ENCODE results near the gene MINK1.
"Not testable (repeated sequence)": the region's sequence is repeated elsewhere in the genome, so short reads cannot be mapped to it uniquely, and the experiment has no call there.

MINK1 gene

DNA sequence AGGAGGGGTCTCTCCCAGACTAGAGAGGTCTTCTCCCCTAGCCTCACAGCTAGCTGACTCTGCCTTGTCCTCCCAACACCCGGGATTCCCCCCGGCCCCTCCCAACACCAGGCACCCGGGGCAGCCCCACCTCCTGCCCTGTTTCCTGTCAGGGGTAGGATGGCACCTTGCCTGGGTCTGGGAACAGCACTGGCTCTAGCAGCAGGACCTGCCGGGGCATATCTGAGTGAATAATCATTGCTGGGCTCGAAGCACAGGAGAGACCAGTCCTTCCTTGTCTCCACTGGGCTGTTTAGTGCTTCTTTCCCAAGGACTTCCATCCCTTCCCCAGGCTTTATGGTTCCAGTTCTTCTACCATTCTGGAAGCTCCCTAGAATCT lies 25.7 kb downstream of the MINK1 start:
- H3K36me3 ChIP-seq (ENCODE audit: control insufficient read depth, insufficient read depth, low read length) = peaks cover 22% of the 10 kb centered on the region
- peaks cover 47% of the 10 kb centered on the region for H3K4me1 ChIP-seq (ENCODE audit: control insufficient read depth, insufficient read depth, low read length, poor library complexity, severe bottlenecking)
- H3K27ac ChIP-seq (ENCODE audit: low read depth, low read length, severe bottlenecking) = peak overlapping the region; percentile 86
- no peaks in the 10 kb centered on the region for H3K9me3 ChIP-seq (ENCODE audit: control insufficient read depth, low read length)
- WGBS, 2 experiments (ENCODE audit: insufficient coverage in 2 of 2) = 23 to 24% methylated on average over 4 to 5 of the region's 5 CpGs
- H3K4me3 ChIP-seq (ENCODE audit: extremely low read depth, insufficient read depth, low read length, poor library complexity, severe bottlenecking) = no peak overlapping the region

DNA sequence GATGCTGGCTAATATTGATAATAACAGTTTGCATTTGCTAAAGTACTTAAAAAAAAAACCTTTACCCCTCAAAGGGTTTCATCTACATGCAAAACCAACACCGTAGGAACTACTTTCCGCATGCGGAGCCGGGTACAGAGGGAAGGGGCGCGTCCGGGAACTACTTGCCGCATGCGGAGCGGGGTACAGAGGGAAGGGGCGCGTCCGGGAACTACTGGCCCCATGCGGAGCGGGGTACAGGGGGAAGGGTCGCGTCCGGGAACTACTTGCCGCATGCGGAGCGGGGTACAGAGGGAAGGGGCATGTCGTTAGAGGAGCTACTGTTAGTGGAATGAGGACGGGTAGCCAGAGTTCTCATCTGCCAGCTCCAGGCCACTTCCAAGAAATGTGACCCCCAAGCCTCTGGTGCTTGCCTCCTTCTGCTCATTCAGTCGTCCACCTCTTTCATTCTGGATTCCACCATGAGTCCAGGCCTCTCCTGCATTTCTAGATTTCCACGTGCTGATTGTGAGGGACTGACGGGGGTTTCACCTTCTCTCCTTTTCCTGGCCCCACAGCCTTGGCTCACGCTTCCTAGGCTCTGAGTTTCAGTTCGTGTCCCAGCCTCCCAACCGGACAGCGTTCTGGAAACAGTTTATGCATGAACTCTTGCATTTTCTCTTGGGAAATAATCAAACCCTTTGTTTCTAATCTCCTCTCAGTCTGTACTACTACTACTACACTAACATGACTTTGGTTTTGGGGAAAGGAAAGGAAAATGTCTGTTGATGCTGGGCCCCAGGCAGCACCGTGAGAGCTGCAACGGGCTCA lies 26.9 kb downstream of the MINK1 start:
- Histone ChIP-seq H3K9me3 (ENCODE audit: control insufficient read depth, low read length) (no peaks in the 10 kb centered on the region), H3K27ac (ENCODE audit: low read depth, low read length, severe bottlenecking) (no peak overlapping the region)
- WGBS, 2 experiments (ENCODE audit: insufficient coverage in 2 of 2) = 76 to 90% methylated on average over 24 to 29 of the region's 32 CpGs

GRCh38 chr17:4860651-4861050 lies 27.5 kb downstream of the MINK1 start:
- H3K4me1 ChIP-seq (ENCODE audit: control insufficient read depth, insufficient read depth, low read length, poor library complexity, severe bottlenecking) = peaks cover 37% of the 10 kb centered on the region
- no peak overlapping the region for H3K27ac ChIP-seq (ENCODE audit: low read depth, low read length, severe bottlenecking)
- peaks cover 22% of the 10 kb centered on the region for H3K36me3 ChIP-seq (ENCODE audit: control insufficient read depth, insufficient read depth, low read length)
- 93 to 94% methylated on average over 9 of the region's 9 CpGs for WGBS, 2 experiments (ENCODE audit: insufficient coverage in 2 of 2)
- no peak overlapping the region for H3K4me3 ChIP-seq (ENCODE audit: extremely low read depth, insufficient read depth, low read length, poor library complexity, severe bottlenecking)
- no peaks in the 10 kb centered on the region for H3K9me3 ChIP-seq (ENCODE audit: control insufficient read depth, low read length)

More for the DNA sequence above, 26.9 kb downstream of the MINK1 start:
- Histone ChIP-seq H3K36me3 (ENCODE audit: control insufficient read depth, insufficient read depth, low read length) (peaks cover 22% of the 10 kb centered on the region), H3K4me3 (ENCODE audit: extremely low read depth, insufficient read depth, low read length, poor library complexity, severe bottlenecking) (no peak overlapping the region), H3K4me1 (ENCODE audit: control insufficient read depth, insufficient read depth, low read length, poor library complexity, severe bottlenecking) (peaks cover 37% of the 10 kb centered on the region)

DNA sequence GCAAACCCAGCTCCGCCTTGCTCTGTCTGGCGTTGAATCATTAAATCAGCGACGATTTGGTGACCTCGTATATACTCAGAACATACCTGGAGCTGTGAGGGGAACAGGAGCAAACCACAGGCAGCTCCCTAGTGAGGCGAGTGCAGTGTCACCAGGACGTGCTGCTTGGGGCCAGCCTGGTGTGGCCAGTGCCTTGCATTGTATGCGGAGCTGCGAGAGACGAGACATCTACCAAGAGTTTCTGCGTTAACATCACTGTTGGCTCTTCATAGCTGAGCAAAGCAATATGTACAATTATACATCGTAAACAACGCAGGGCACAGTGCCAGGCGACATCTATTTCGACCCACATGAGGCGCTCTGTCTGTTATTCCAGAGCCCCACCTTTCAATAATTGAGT lies 27.9 kb downstream of the MINK1 start:
- 94 to 98% methylated on average over 16 of the region's 16 CpGs for WGBS, 2 experiments (ENCODE audit: insufficient coverage in 2 of 2)
- Histone ChIP-seq H3K27ac (ENCODE audit: low read depth, low read length, severe bottlenecking) (no peak overlapping the region), H3K4me3 (ENCODE audit: extremely low read depth, insufficient read depth, low read length, poor library complexity, severe bottlenecking) (no peak overlapping the region), H3K4me1 (ENCODE audit: control insufficient read depth, insufficient read depth, low read length, poor library complexity, severe bottlenecking) (peaks cover 33% of the 10 kb centered on the region), H3K36me3 (ENCODE audit: control insufficient read depth, insufficient read depth, low read length) (peaks cover 22% of the 10 kb centered on the region), H3K9me3 (ENCODE audit: control insufficient read depth, low read length) (no peaks in the 10 kb centered on the region)

DNA sequence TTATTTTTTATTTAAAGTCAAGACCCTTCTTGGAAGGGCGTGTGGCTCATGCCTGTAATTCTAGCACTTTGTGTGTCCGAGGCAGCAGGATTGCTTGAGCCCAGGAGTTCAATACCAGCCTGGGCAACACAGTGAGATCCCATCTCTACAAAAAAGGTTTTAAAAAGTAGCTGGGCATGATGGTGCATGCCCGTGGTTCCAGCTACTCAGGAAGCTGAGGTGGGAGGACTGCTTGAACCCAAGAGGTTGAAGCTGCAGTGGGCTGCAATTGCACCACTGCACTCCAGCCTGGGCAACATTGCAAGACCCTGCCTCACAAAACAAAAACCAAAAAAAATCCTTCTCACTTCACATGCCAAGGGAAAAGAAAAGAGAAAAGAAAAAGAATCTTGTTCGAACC lies 29.6 kb downstream of the MINK1 start:
- Histone ChIP-seq H3K4me1 (ENCODE audit: control insufficient read depth, insufficient read depth, low read length, poor library complexity, severe bottlenecking) (peaks cover 17% of the 10 kb centered on the region), H3K27ac (ENCODE audit: low read depth, low read length, severe bottlenecking) (no peak overlapping the region), H3K9me3 (ENCODE audit: control insufficient read depth, low read length) (no peaks in the 10 kb centered on the region), H3K4me3 (ENCODE audit: extremely low read depth, insufficient read depth, low read length, poor library complexity, severe bottlenecking) (no peak overlapping the region), H3K36me3 (ENCODE audit: control insufficient read depth, insufficient read depth, low read length) (peaks cover 17% of the 10 kb centered on the region)
- WGBS, 2 experiments (ENCODE audit: insufficient coverage in 2 of 2) = 96% methylated on average over 4 of the region's 4 CpGs; no CpG with 5 or more reads in 1 of the 2 experiments

DNA sequence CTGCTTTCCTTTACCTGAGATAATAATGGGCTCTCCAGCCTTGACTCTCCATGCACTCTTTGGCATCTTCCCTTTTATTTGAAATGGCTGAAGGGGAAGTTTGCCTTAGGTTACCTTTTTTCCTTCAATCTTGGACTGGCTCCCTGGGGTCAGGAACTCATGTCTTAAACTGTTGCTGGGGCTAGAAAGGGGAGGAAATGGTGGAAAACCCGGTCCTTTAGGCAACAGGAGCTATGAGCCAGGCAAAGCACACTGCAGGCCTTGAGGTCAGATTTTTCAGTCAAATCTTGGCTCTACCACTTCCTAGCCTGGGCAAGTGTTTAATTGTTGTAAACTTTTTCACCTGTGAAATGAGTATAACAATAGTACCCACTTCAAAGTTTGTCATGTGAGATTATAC lies 30.2 kb downstream of the MINK1 start:
- peaks cover 12% of the 10 kb centered on the region for H3K4me1 ChIP-seq (ENCODE audit: control insufficient read depth, insufficient read depth, low read length, poor library complexity, severe bottlenecking)
- H3K36me3 ChIP-seq (ENCODE audit: control insufficient read depth, insufficient read depth, low read length) = peaks cover 17% of the 10 kb centered on the region
- 100% methylated on average over 1 of the region's 1 CpG for WGBS, 2 experiments (ENCODE audit: insufficient coverage in 2 of 2)
- H3K27ac ChIP-seq (ENCODE audit: low read depth, low read length, severe bottlenecking) = no peak overlapping the region
- no peaks in the 10 kb centered on the region for H3K9me3 ChIP-seq (ENCODE audit: control insufficient read depth, low read length)
- H3K4me3 ChIP-seq (ENCODE audit: extremely low read depth, insufficient read depth, low read length, poor library complexity, severe bottlenecking) = no peak overlapping the region

DNA sequence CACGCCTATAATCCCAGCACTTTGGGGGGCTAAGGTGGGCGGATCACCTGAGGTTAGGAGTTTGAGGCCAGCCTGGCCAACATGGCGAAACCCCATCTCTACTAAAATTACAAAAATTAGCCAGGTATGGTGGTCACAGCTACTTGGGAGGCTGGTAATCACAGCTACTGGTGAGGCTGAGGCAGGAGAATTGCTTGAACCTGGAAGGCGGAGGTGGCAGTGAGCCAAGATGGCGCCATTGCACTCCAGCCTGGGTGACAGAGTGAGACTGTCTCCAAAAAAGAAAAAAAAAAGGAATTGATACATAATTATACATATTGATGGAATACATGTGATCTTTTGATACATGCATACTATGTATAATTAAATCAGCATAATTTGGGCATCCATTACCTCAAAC lies 34.4 kb downstream of the MINK1 start:
- peaks cover 13% of the 10 kb centered on the region for H3K36me3 ChIP-seq (ENCODE audit: control insufficient read depth, insufficient read depth, low read length)
- not testable (repeated sequence) for H3K4me1 ChIP-seq (ENCODE audit: control insufficient read depth, insufficient read depth, low read length, poor library complexity, severe bottlenecking); H3K9me3 ChIP-seq (ENCODE audit: control insufficient read depth, low read length); H3K27ac ChIP-seq (ENCODE audit: low read depth, low read length, severe bottlenecking); H3K4me3 ChIP-seq (ENCODE audit: extremely low read depth, insufficient read depth, low read length, poor library complexity, severe bottlenecking)
- 85 to 100% methylated on average over 1 to 4 of the region's 5 CpGs for WGBS, 2 experiments (ENCODE audit: insufficient coverage in 2 of 2)

DNA sequence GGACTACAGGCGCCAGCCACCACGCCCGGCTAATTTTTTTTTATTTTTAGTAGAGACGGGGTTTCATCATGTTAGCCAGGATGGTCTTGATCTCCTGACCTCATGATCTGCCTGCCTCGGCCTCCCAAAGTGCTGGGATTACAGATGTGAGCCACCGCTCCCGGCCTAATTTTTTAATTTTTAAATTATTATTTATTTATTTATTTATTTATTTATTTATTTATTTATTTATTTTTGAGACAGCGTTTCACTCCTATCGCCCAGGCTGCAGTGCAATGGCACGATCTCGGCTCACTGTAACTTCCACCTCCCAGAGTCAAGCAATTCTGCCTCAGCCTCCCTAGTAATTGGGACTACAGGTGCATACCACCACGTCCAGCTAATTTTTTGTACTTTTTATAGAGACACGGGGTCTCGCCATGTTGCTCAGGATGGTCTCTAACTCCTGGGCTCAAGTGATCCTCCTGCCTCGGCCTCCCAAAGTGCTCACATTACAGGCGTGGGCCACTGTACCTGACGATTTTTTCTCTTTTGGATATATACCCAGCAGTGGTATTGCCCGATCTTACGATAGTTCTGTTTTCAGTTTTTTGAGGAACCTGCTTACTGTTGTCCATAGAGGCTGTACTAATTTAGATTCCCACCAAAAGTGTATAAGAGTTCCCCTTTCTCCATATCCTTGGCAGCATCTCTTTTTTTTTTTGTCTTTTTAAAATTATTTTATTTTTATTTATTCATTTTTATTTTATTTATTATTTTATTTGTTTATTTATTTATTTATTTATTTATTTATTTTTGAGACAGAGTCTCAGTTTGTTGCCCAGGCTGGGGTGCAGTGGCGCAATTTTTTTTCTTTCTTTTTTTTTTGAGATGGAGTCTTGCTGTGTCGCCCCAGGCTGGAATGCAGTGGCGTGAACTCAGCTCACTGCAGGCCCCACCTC lies 36.2 kb downstream of the MINK1 start:
- H3K4me1 ChIP-seq (ENCODE audit: control insufficient read depth, insufficient read depth, low read length, poor library complexity, severe bottlenecking); H3K9me3 ChIP-seq (ENCODE audit: control insufficient read depth, low read length); H3K4me3 ChIP-seq (ENCODE audit: extremely low read depth, insufficient read depth, low read length, poor library complexity, severe bottlenecking); H3K27ac ChIP-seq (ENCODE audit: low read depth, low read length, severe bottlenecking): not testable (repeated sequence)
- peaks cover 19% of the 10 kb centered on the region for H3K36me3 ChIP-seq (ENCODE audit: control insufficient read depth, insufficient read depth, low read length)
- 92 to 93% methylated on average over 13 to 16 of the region's 22 CpGs for WGBS, 2 experiments (ENCODE audit: insufficient coverage in 2 of 2)

DNA sequence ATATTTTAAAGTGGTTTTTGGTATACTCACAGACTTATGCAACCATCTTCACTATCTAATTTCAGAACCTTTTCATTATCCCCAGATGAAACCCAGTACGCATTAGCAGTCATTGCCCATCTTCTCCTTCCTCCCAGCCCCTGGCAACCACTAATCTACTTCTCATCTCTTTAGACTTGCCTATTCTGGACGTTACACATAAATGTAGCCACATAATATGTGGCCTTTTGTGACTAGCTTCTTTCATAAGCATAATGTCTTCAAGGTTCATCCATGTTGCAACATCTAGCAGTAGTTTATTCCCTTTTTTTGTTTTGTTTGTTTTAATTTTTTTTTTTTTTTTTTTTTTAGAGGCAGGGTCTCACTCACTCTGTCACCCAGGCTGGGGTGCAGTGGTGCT lies 37.7 kb downstream of the MINK1 start:
- peaks cover 22% of the 10 kb centered on the region for H3K36me3 ChIP-seq (ENCODE audit: control insufficient read depth, insufficient read depth, low read length)
- H3K9me3 ChIP-seq (ENCODE audit: control insufficient read depth, low read length) = no peaks in the 10 kb centered on the region
- WGBS, 2 experiments (ENCODE audit: insufficient coverage in 2 of 2) = 93 to 100% methylated on average over 1 to 2 of the region's 2 CpGs
- no peak overlapping the region for H3K4me3 ChIP-seq (ENCODE audit: extremely low read depth, insufficient read depth, low read length, poor library complexity, severe bottlenecking)
- no peak overlapping the region for H3K27ac ChIP-seq (ENCODE audit: low read depth, low read length, severe bottlenecking)
- H3K4me1 ChIP-seq (ENCODE audit: control insufficient read depth, insufficient read depth, low read length, poor library complexity, severe bottlenecking) = peaks cover 5% of the 10 kb centered on the region

DNA sequence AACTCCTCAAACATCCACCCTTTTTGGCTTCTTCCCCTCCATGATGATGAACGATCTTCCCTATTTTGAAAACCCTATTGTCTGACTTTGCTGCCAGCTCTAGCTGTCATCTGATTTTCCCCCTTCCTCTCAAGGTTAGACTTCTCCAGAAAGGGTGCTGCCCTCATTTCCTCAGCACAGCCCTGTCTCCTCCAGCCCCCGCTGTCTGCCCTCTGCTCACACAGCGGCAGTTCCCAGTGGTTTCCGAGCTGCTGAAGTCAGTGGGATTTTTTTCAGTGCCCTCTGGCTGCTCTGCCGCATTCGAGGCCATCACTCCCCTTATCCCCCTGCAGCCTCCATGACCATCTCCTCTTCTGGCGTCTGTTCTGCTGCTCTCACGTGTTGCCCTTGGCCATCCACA lies 39.6 kb downstream of the MINK1 start:
- H3K36me3 ChIP-seq (ENCODE audit: control insufficient read depth, insufficient read depth, low read length) = peaks cover 22% of the 10 kb centered on the region
- peaks cover 5% of the 10 kb centered on the region for H3K4me1 ChIP-seq (ENCODE audit: control insufficient read depth, insufficient read depth, low read length, poor library complexity, severe bottlenecking)
- no peak overlapping the region for H3K4me3 ChIP-seq (ENCODE audit: extremely low read depth, insufficient read depth, low read length, poor library complexity, severe bottlenecking)
- 63 to 64% methylated on average over 6 to 7 of the region's 8 CpGs for WGBS, 2 experiments (ENCODE audit: insufficient coverage in 2 of 2)
- H3K9me3 ChIP-seq (ENCODE audit: control insufficient read depth, low read length) = no peaks in the 10 kb centered on the region
- H3K27ac ChIP-seq (ENCODE audit: low read depth, low read length, severe bottlenecking) = no peak overlapping the region
